NOMO-1 (cell line): ENCODE measurements around the gene APC.
A peak's percentile ranks its signal among the peaks of the same experiment; 100 is the strongest.

Source experiments
- DNase-seq, 2 experiments: peaks; one replicate each; lab custom pipeline; 2025; ENCODE audit not compliant: unreplicated experiment in 2 of 2; lab: John Stamatoyannopoulos, UW

Gene APC

GRCh38 chr5:112776301-112776856 lies 38.7 kb downstream of the APC start:
- DNase-seq = no peak

- peak in 1 of 2 experiments; percentile 31 for DNase-seq
Observed at GRCh38 chr5:112779531-112779930, 41.8 kb downstream of the APC start.

- DNase-seq = no peak
Observed at GRCh38 chr5:112784726-112785125, 47.0 kb downstream of the APC start.

- no peak for DNase-seq
Observed at GRCh38 chr5:112787261-112787660, 49.6 kb downstream of the APC start.

- DNase-seq = no peak
Observed at GRCh38 chr5:112787896-112788295, 50.2 kb downstream of the APC start.

GRCh38 chr5:112793201-112793600 lies 55.5 kb downstream of the APC start:
- no peak for DNase-seq

- DNase-seq = no peak
Observed at GRCh38 chr5:112794410-112794809, 56.7 kb downstream of the APC start.

- DNase-seq = no peak
Observed at GRCh38 chr5:112795342-112795741, 57.7 kb downstream of the APC start.

GRCh38 chr5:112795944-112796678 lies 58.4 kb downstream of the APC start:
- peak in 1 of 2 experiments; percentile 72 for DNase-seq

GRCh38 chr5:112799661-112800060 lies 62.0 kb downstream of the APC start:
- no peak for DNase-seq

- DNase-seq = no peak
Observed at GRCh38 chr5:112800891-112801290, 63.2 kb downstream of the APC start.

- no peak for DNase-seq
Observed at GRCh38 chr5:112811023-112811422, 73.3 kb downstream of the APC start.

- no peak for DNase-seq
Observed at GRCh38 chr5:112812549-112812948, 74.9 kb downstream of the APC start.

GRCh38 chr5:112820246-112820645 lies 82.6 kb downstream of the APC start:
- DNase-seq = no peak

- DNase-seq = no peak
Observed at GRCh38 chr5:112822456-112822855, 84.8 kb downstream of the APC start.

- DNase-seq = no peak
Observed at GRCh38 chr5:112823181-112823580, 85.5 kb downstream of the APC start.

GRCh38 chr5:112823656-112824055 lies 86.0 kb downstream of the APC start:
- DNase-seq = no peak

GRCh38 chr5:112824197-112824596 lies 86.5 kb downstream of the APC start:
- DNase-seq = no peak

- no peak for DNase-seq
Observed at GRCh38 chr5:112830378-112830777, 92.7 kb downstream of the APC start.

- DNase-seq = no peak
Observed at GRCh38 chr5:112833971-112834370, 96.3 kb downstream of the APC start.

GRCh38 chr5:112844489-112844888 lies 106.8 kb downstream of the APC start:
- DNase-seq = no peak

GRCh38 chr5:112846556-112846955 lies 108.9 kb downstream of the APC start:
- no peak for DNase-seq

GRCh38 chr5:112847306-112847705 lies 109.6 kb downstream of the APC start:
- no peak for DNase-seq
